Neutrophil (primary cell): ENCODE data around the gene ITPR1.
A peak's percentile ranks its signal among the peaks of the same experiment; 100 is the strongest.

Source experiments
- H3K27ac ChIP-seq: fragments of 200-600 bp; sonication (generic); 2 replicates; pipeline ENCODE4 v1.5.1; 2016; ENCODE audit warnings: mild to moderate bottlenecking, moderate library complexity
- H3K27me3 ChIP-seq: fragments of 200-600 bp; sonication (generic); 2 replicates; pipeline ENCODE4 v1.6.0; 2016; ENCODE audit warnings: mild to moderate bottlenecking
- H3K36me3 ChIP-seq: fragments of 200-600 bp; sonication (generic); 2 replicates; pipeline ENCODE4 v1.5.1; 2017
- H3K4me1 ChIP-seq, 2 experiments: fragments of 200-600 bp in 1 of 2; sonication (generic) in 1 of 2; 1 replicate in 1 of 2; 2 replicates in 1 of 2; pipeline versions ENCODE4 v1.5.1 to v1.6.1; 2013 to 2016; ENCODE audit warnings: low read depth in 1 of 2, low read length in 1 of 2, mild to moderate bottlenecking in 1 of 2, moderate library complexity in 1 of 2; ENCODE audit not compliant: control insufficient read depth in 1 of 2, insufficient read depth in 1 of 2
- H3K4me3 ChIP-seq, 2 experiments: fragments of 200-600 bp in 1 of 2; sonication (generic) in 1 of 2; 1 replicate in 1 of 2; 2 replicates in 1 of 2; pipeline ENCODE4 v1.5.1; 2013 to 2016; ENCODE audit warnings: low read depth in 1 of 2, low read length in 1 of 2, mild to moderate bottlenecking in 1 of 2, moderate library complexity in 1 of 2
- H3K9me3 ChIP-seq: fragments of 200-600 bp; sonication (generic); 2 replicates; pipeline ENCODE4 v1.5.1; 2016
- CTCF ChIP-seq: fragments of 200-600 bp; sonication (generic); IDR thresholded peaks from 2 replicates; pipeline ENCODE4 v1.5.1; 2016; ENCODE audit warnings: antibody characterized with exemption

Gene ITPR1

GRCh38 chr3:4466741-4467521 lies 26.2 kb upstream of the ITPR1 start, which contains the start of gene SUMF1:
SUMF1 (minus strand) TSS chr3:4467269; CDS start chr3:4467245, 24 bp downstream.
- Histone ChIP-seq H3K4me1 (peaks cover 32 to 35% of the 10 kb centered on the region in 2 experiments), H3K4me3 (peak within 1 kb of the TSS; percentile 97 to 100), H3K27me3 (no peaks in the 10 kb centered on the region), H3K27ac (peak within 1 kb of the TSS; percentile 94), H3K9me3 (no peaks in the 10 kb centered on the region), H3K36me3 (no peaks in the 10 kb centered on the region)
- no peak for TF ChIP-seq CTCF

GRCh38 chr3:4467522-4467867 lies 25.7 kb upstream of the ITPR1 start:
- H3K4me1 ChIP-seq: peaks cover 27 to 30% of the 10 kb centered on the region in 2 experiments
- H3K36me3 ChIP-seq: no peaks in the 10 kb centered on the region
- no peaks in the 10 kb centered on the region for H3K9me3 ChIP-seq
- peak overlapping the region; percentile 97 to 100 for H3K4me3 ChIP-seq
- H3K27me3 ChIP-seq: no peaks in the 10 kb centered on the region
- peak overlapping the region; percentile 94 for H3K27ac ChIP-seq
- no peak for TF ChIP-seq CTCF

GRCh38 chr3:4471907-4472306 lies 21.2 kb upstream of the ITPR1 start:
- Histone ChIP-seq H3K27me3 (no peaks in the 10 kb centered on the region), H3K27ac (no peak overlapping the region), H3K36me3 (no peaks in the 10 kb centered on the region), H3K4me1 (peaks cover 47 to 53% of the 10 kb centered on the region in 2 experiments), H3K9me3 (no peaks in the 10 kb centered on the region), H3K4me3 (no peak overlapping the region)
- no peak for TF ChIP-seq CTCF

- Histone ChIP-seq H3K27me3 (no peaks in the 10 kb centered on the region), H3K27ac (peak overlapping the region; percentile 99), H3K4me3 (no peak overlapping the region), H3K36me3 (no peaks in the 10 kb centered on the region), H3K4me1 (peaks cover 48 to 53% of the 10 kb centered on the region in 2 experiments), H3K9me3 (no peaks in the 10 kb centered on the region)
- no peak for TF ChIP-seq CTCF
These were observed 20.8 kb upstream of the ITPR1 start for GRCh38 chr3:4472312-4472711.

- peak overlapping the region; percentile 99 for H3K27ac ChIP-seq
- no peaks in the 10 kb centered on the region for H3K36me3 ChIP-seq
- no peak overlapping the region for H3K4me3 ChIP-seq
- no peaks in the 10 kb centered on the region for H3K9me3 ChIP-seq
- TF ChIP-seq CTCF: no peak
- H3K27me3 ChIP-seq: no peaks in the 10 kb centered on the region
- peaks cover 49 to 55% of the 10 kb centered on the region in 2 experiments for H3K4me1 ChIP-seq
These were observed 20.4 kb upstream of the ITPR1 start for GRCh38 chr3:4472766-4473165.
